Chondrocyte (in vitro differentiated cells): ENCODE data around the gene KCNQ5. TPM values are rescaled to one million over a fixed set of nuclear protein-coding genes. Genes with fewer than 3 reads are reported as not detected.

Experiments used
- DNase-seq: peaks from one replicate; pipeline ENCODE4 v3.0.0; 2021; ENCODE audit warnings: mixed read lengths, low spot score
- H3K27ac Mint-ChIP-seq: one replicate; pipeline ENCODE4 v1.8.0; 2021; ENCODE audit warnings: mild to moderate bottlenecking, moderate library complexity, mixed read lengths; ENCODE audit not compliant: unreplicated experiment
- H3K27me3 Mint-ChIP-seq: 2 replicates; pipeline ENCODE4 v1.8.0; 2021; ENCODE audit warnings: low read depth, mixed read lengths
- H3K36me3 Mint-ChIP-seq: 2 replicates; pipeline ENCODE4 v1.8.0; 2021; ENCODE audit warnings: low read depth, mixed read lengths
- H3K4me1 Mint-ChIP-seq: 2 replicates; pipeline ENCODE4 v1.8.0; 2021; ENCODE audit warnings: low read depth, mild to moderate bottlenecking, mixed read lengths
- H3K4me3 Mint-ChIP-seq: one replicate; pipeline ENCODE4 v1.8.0; 2021; ENCODE audit warnings: mild to moderate bottlenecking, moderate library complexity, mixed read lengths; ENCODE audit not compliant: unreplicated experiment
- H3K9me3 Mint-ChIP-seq: 2 replicates; pipeline ENCODE4 v1.8.0; 2021; ENCODE audit warnings: low read depth, mixed read lengths
- total RNA-seq: library from RNA; stranded (reverse); gene quantifications from 3 replicates; pipeline ENCODE4 v1.2.1, GENCODE V29; 2021
- TF ChIP-seq, protein P1 (sequence below): fragments of 200-600 bp; sonication (generic); IDR thresholded peaks from 2 replicates; pipeline ENCODE4 v1.5.0; 2021; ENCODE audit warnings: antibody characterized with exemption, mild to moderate bottlenecking, moderate library complexity

KCNQ5 gene
- total RNA-seq, 1 donor from 2014 or later, result 4.1 TPM

DNA sequence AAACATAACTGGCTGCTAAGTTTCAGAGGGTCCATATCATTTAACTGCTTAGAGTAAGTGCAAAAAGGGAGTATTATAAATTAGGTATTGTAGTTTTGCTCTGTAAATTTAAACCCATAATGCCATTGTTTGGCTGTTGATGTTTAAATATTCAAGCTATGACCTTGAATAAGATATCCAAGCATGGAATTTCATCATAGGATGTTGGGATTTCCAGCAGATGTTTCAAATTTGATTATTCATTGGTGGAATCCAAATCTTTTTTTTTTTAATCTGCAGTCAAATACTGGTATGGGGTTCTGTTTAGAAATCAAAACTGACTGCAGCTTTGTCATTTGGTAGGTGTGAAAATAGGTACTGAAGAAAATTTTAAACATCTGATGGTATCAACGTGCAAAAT lies 442.4 kb downstream of the KCNQ5 start:
- Mint-ChIP-seq H3K4me1 (peaks cover 5% of the 10 kb centered on the region), H3K9me3 (peaks cover 5% of the 10 kb centered on the region), H3K36me3 (no peaks in the 10 kb centered on the region), H3K4me3 (no peak overlapping the region), H3K27ac (no peak overlapping the region), H3K27me3 (no peaks in the 10 kb centered on the region)
- TF ChIP-seq, protein P1, sequence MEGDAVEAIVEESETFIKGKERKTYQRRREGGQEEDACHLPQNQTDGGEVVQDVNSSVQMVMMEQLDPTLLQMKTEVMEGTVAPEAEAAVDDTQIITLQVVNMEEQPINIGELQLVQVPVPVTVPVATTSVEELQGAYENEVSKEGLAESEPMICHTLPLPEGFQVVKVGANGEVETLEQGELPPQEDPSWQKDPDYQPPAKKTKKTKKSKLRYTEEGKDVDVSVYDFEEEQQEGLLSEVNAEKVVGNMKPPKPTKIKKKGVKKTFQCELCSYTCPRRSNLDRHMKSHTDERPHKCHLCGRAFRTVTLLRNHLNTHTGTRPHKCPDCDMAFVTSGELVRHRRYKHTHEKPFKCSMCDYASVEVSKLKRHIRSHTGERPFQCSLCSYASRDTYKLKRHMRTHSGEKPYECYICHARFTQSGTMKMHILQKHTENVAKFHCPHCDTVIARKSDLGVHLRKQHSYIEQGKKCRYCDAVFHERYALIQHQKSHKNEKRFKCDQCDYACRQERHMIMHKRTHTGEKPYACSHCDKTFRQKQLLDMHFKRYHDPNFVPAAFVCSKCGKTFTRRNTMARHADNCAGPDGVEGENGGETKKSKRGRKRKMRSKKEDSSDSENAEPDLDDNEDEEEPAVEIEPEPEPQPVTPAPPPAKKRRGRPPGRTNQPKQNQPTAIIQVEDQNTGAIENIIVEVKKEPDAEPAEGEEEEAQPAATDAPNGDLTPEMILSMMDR, result no peak
- no peak for DNase-seq

DNA sequence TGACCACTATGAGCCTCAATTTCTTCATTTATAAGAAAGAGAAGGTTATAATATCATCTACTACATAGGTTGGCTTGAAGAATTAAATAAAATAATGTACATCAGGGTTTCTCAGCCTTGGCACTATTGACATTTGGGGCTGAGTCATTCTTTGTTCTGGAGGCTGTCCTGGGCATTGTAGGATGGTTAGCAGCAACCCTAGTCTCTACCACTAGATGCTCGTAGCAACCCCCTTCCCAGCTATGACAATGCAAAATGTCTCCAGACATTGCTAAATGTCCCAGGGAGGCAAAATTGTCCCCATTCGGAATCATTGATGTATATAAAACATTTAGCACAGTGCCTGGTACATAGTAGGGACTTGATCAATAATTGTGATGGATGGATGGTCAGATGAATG lies 451.4 kb downstream of the KCNQ5 start:
- TF ChIP-seq, protein P1, result no peak
- Mint-ChIP-seq H3K4me1 (no peaks in the 10 kb centered on the region), H3K4me3 (no peak overlapping the region), H3K9me3 (no peaks in the 10 kb centered on the region), H3K36me3 (no peaks in the 10 kb centered on the region), H3K27me3 (no peaks in the 10 kb centered on the region), H3K27ac (no peak overlapping the region)
- DNase-seq, result no peak

- no peaks in the 10 kb centered on the region for H3K4me1 Mint-ChIP-seq
- H3K27ac Mint-ChIP-seq, result no peak overlapping the region
- H3K36me3 Mint-ChIP-seq, result no peaks in the 10 kb centered on the region
- DNase-seq, result no peak
- no peaks in the 10 kb centered on the region for H3K9me3 Mint-ChIP-seq
- H3K4me3 Mint-ChIP-seq, result no peak overlapping the region
- TF ChIP-seq, protein P1, result no peak
- no peaks in the 10 kb centered on the region for H3K27me3 Mint-ChIP-seq
These were observed 452.3 kb downstream of the KCNQ5 start for GRCh38 chr6:73074175-73074574.

GRCh38 chr6:73076211-73076954 lies 454.5 kb downstream of the KCNQ5 start:
- Mint-ChIP-seq H3K27me3 (no peaks in the 10 kb centered on the region), H3K4me3 (no peak overlapping the region), H3K9me3 (no peaks in the 10 kb centered on the region), H3K4me1 (peaks cover 7% of the 10 kb centered on the region), H3K36me3 (no peaks in the 10 kb centered on the region), H3K27ac (no peak overlapping the region)
- TF ChIP-seq, protein P1, result no peak
- no peak for DNase-seq

- no peaks in the 10 kb centered on the region for H3K36me3 Mint-ChIP-seq
- TF ChIP-seq, protein P1, result no peak
- no peak overlapping the region for H3K4me3 Mint-ChIP-seq
- H3K27me3 Mint-ChIP-seq, result no peaks in the 10 kb centered on the region
- no peaks in the 10 kb centered on the region for H3K9me3 Mint-ChIP-seq
- H3K27ac Mint-ChIP-seq, result no peak overlapping the region
- DNase-seq, result no peak
- H3K4me1 Mint-ChIP-seq, result peaks cover 7% of the 10 kb centered on the region
These were observed 456.5 kb downstream of the KCNQ5 start for GRCh38 chr6:73078333-73078862.
